SJSA1 (cell line): ENCODE data around the gene DCAF15. TPM values are rescaled to one million over a fixed set of nuclear protein-coding genes. Genes with fewer than 3 reads are reported as not detected.

Experiments used
- DNase-seq, 2 experiments: peaks; one replicate each; pipeline ENCODE4 v3.0.0-alpha.2; 2015 to 2020; ENCODE audit warnings: low spot score in 2 of 2, low read depth in 1 of 2
- H3K27ac ChIP-seq: fragments of 250-450 bp; sonication (Bioruptor Pico); 2 replicates; pipeline ENCODE4 v1.5.1; 2020; ENCODE audit warnings: mild to moderate bottlenecking, moderate library complexity
- H3K27me3 ChIP-seq: fragments of 250-450 bp; sonication (Bioruptor Pico); replicated peaks from 2 replicates; pipeline ENCODE4 v1.5.1; 2020; ENCODE audit warnings: mild to moderate bottlenecking, moderate library complexity
- H3K36me3 ChIP-seq: fragments of 250-450 bp; sonication (Bioruptor Pico); 2 replicates; pipeline ENCODE4 v1.5.1; 2020; ENCODE audit warnings: mild to moderate bottlenecking
- H3K4me1 ChIP-seq: fragments of 250-450 bp; sonication (Bioruptor Pico); replicated peaks from 2 replicates; pipeline ENCODE4 v1.6.1; 2021; ENCODE audit warnings: mild to moderate bottlenecking
- H3K4me3 ChIP-seq: fragments of 250-450 bp; sonication (Bioruptor Pico); 2 replicates; pipeline ENCODE4 v1.5.1; 2020; ENCODE audit warnings: mild to moderate bottlenecking
- H3K9me3 ChIP-seq: fragments of 250-450 bp; sonication (Bioruptor Pico); replicated peaks from 2 replicates; pipeline ENCODE4 v1.5.1; 2020; ENCODE audit warnings: mild to moderate bottlenecking
- total RNA-seq: library from RNA; depleted of rRNA; stranded (reverse); fragments of >200 nt; shearing (Covaris generic); gene quantifications from 2 replicates; pipeline ENCODE4 v1.2.3, GENCODE V29; 2014

Gene DCAF15
- total RNA-seq, 1 experiment from 2014 or later = 28.2 TPM

DNA sequence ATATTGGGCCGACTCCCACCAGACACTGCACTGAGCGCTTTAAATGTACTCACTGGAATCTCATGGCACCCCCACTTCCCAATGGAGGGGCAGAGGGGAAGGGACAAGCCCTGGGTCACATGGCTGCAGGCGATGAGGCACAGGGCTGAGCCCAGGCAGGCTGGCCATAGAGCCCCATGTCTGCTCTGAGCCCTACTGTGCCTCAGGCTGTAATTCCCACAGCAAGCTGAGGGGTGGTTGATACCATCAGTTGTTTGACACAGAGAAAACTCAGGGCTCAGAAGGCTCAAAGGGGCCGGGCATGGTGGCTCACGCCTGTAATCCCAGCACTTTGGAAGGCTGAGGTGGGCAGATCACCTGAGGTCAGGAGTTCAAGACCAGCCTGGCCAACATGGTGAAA lies 28.7 kb downstream of the DCAF15 start:
- Histone ChIP-seq H3K9me3 (no peaks in the 10 kb centered on the region), H3K27ac (no peak overlapping the region), H3K4me3 (no peak overlapping the region), H3K4me1 (no peaks in the 10 kb centered on the region), H3K36me3 (peaks cover 4% of the 10 kb centered on the region; the same call in 1 of the 2 replicates), H3K27me3 (no peaks in the 10 kb centered on the region)
- DNase-seq = no peak

DNA sequence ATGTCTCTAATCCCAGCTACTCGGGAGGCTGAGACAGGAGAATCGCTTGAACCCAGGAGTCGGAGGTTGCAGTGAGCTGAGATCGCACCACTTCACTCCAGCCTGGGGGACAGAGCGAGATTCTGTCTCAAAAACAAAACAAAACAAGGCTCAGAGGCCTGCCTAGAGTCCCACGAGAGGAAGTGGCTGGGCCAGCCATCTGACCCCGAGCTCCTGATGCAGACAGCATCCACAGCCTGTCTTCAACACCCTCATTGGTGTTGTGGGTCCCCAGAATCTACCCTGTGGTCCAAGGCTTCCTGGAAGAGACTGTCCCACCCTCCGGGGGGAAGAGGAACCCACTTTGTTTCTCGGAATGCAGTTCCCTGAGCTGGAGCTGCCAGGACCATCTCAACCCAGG lies 29.2 kb downstream of the DCAF15 start:
- H3K4me1 ChIP-seq = no peaks in the 10 kb centered on the region
- no peak for DNase-seq
- H3K4me3 ChIP-seq = no peak overlapping the region
- no peaks in the 10 kb centered on the region for H3K9me3 ChIP-seq
- H3K36me3 ChIP-seq = peaks cover 4% of the 10 kb centered on the region; the same call in 1 of the 2 replicates
- no peaks in the 10 kb centered on the region for H3K27me3 ChIP-seq
- no peak overlapping the region for H3K27ac ChIP-seq

DNA sequence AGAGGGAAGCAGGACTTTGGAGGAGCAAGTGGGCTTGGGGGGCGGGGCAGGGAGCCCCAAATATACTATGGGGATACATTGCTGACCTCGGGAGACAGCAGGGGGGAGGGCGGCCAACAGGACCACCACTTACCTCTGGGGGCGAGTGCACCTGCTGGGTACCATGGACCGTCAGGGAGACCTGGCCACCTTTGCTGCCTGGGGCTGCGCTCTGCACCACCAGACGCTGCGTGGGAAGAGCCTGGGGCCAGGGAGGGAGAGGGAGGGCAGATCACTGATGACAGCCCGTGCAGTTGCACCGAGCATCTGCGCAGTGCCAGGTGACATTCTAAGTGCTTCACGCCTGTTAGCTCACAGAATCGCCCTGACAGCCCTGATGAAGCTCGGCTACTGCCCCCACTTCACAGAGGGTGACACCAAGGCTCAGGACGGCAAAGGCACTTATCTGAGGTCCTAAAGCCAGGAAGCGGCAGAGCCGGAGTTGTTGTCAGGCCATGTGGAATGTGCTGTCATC lies 29.7 kb downstream of the DCAF15 start:
- H3K4me1 ChIP-seq = no peaks in the 10 kb centered on the region

DNA sequence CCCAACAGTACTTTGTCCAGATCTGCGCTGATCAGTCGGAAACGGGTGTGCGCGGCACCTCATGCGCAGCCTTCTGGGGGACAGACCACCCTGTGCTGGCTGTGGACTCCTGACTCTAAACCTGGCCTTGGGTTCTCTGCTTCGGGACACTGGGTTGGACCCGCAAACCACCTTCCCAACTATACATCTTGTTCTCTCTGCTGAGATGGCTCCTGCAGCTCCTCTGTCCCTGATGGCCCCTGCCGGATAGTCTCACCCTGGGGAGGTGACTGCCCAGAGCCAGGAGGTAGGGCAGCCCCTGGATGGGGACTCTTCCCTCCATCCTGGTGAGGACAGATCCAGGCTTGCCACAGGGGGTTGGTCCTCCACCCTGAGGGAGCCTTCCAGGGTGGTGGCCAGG lies 30.5 kb downstream of the DCAF15 start:
- H3K36me3 ChIP-seq = peaks cover 4% of the 10 kb centered on the region; the same call in 1 of the 2 replicates
- no peak for DNase-seq
- no peaks in the 10 kb centered on the region for H3K27me3 ChIP-seq
- no peaks in the 10 kb centered on the region for H3K9me3 ChIP-seq
- H3K4me1 ChIP-seq = no peaks in the 10 kb centered on the region
- no peak overlapping the region for H3K27ac ChIP-seq
- H3K4me3 ChIP-seq = no peak overlapping the region

More for the DNA sequence above, 29.7 kb downstream of the DCAF15 start:
- Histone ChIP-seq H3K9me3 (no peaks in the 10 kb centered on the region), H3K36me3 (peaks cover 4% of the 10 kb centered on the region; the same call in 1 of the 2 replicates), H3K27me3 (no peaks in the 10 kb centered on the region), H3K4me3 (no peak overlapping the region), H3K27ac (no peak overlapping the region)
- DNase-seq = no peak

DNA sequence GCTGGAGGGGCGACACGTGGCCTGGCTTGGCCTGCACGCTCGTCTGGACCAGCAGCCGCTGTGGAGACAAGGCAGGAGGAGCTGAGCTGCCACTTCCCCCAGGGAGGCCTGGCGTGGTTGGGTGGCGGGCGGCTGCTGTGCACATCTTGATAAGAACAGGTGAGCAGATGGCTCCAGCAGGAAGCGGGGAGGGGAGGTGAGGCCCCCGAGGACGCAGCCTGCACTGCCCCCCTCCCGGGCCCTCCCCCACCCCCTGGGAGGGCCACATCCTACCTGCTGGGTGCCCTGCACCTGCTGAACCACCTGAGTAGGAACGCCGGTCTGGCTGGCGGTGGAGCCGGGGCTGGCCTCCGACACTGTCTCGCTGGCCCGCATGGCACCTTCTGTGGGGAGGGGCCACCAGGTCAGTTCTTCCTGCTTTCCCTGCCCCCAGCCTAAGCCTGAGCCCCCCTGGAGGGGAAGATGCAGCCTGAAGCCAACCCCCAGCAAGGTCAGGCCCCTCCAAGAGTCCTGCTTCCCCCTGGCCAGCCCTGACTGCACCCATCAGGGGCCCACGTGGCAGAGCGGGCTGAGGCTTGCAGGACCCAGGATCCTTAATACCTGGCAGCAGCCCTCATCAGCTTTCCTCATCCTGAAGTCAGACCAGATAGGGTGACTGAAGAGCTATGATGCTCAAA lies 31.0 kb downstream of the DCAF15 start:
- no peak for DNase-seq
- Histone ChIP-seq H3K9me3 (no peaks in the 10 kb centered on the region), H3K4me3 (no peak overlapping the region), H3K4me1 (no peaks in the 10 kb centered on the region), H3K27ac (no peak overlapping the region), H3K36me3 (peaks cover 4% of the 10 kb centered on the region; the same call in 1 of the 2 replicates), H3K27me3 (no peaks in the 10 kb centered on the region)

DNA sequence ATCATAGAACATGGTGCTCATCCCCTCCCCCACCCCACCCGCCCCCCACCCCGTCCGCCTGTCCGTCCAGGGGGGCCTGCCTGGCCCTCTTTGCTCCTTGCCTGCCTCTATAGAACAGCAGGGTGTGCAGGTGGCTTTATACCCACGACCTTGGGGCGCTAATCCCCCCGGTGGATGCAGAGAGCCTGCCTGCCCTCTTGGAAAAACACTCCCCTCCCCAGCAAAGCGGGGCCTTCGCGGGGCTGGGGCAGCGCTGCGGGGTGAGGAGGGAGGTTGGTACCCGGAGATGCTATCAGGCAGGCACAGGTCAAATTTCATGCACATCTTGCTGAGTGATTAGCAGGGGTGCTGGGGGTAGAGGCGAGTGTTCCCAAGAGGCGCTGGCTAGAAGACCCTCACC lies 31.9 kb downstream of the DCAF15 start:
- Histone ChIP-seq H3K27ac (no peak overlapping the region), H3K4me3 (no peak overlapping the region), H3K9me3 (no peaks in the 10 kb centered on the region), H3K36me3 (peaks cover 4% of the 10 kb centered on the region; the same call in 1 of the 2 replicates), H3K4me1 (no peaks in the 10 kb centered on the region), H3K27me3 (no peaks in the 10 kb centered on the region)
- DNase-seq = no peak

DNA sequence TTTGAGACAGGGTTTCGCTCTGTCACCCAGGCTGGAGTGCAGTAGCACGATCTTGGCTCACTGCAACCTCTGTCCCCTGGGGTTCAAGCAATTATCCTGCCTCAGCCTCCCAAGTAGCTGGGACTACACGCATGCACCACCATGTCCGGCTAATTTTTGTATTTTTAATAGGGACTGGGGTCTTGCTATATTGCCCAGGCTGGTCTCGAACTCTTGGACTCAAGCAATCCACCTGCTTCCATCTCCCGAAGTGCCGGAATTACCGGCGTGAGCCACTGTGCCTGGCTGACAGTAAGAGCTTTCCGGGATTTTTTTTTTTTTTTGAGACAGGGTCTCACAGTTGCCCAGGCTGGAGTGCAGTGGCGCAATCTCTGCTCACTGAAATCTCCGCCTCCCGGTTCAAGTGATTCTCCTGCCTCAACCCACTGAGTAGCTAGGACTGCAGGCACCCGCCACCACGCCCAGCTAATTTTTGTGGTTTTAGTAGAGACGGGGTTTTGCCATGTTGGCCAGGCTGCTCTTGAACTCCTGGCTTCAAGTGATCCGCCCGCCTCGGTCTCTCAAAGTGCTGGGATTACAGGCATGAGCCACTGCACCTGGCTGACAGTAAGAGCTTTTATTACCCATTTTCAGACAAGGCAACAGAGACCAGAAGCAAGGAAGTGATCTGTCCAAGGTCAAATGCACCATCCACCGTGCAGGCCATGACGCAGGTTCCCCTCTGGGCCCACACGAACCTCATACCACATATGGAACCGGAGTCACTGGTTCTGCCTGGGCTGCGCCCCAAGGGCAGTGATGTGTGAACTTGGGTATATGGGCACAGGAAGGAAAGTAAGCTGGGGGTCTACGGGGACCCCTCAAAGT lies 32.8 kb downstream of the DCAF15 start:
- peaks cover 4% of the 10 kb centered on the region; the same call in 1 of the 2 replicates for H3K36me3 ChIP-seq
- no peaks in the 10 kb centered on the region for H3K4me1 ChIP-seq
- no peak overlapping the region for H3K27ac ChIP-seq
- no peaks in the 10 kb centered on the region for H3K27me3 ChIP-seq
- no peaks in the 10 kb centered on the region for H3K9me3 ChIP-seq
- no peak for DNase-seq
- no peak overlapping the region for H3K4me3 ChIP-seq

DNA sequence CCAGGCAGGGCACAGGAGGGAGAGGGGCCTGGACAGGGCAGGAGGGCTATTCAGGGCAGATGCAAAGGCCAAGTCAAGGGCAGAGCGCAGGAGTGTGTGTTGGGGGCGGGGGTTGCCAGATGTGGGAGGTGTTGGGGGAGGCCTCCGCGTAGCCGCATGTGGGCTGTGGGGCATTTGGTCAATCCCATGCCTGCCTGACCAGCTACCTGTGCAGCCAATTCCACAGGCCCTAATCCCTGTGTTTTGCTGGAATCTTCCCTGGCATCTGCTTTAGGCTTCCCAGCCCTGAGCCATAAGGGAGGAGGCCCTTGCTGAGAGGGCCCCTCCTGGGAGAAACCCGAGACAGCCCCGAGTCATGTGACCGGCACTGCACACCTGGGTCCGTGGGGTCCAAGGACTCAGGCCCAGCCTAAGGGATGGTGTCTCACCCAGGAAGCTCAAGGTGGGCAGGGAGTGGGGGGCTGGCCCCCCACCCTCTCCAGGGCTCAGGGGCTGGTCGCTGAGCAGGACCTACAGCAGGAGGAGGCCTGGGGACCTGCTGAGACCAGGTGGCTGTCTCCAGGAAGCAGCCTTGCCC lies 33.5 kb downstream of the DCAF15 start:
- H3K4me3 ChIP-seq = no peak overlapping the region
- H3K4me1 ChIP-seq = no peaks in the 10 kb centered on the region
- H3K27ac ChIP-seq = no peak overlapping the region
- no peaks in the 10 kb centered on the region for H3K27me3 ChIP-seq
- DNase-seq = no peak
- H3K9me3 ChIP-seq = no peaks in the 10 kb centered on the region
- H3K36me3 ChIP-seq = peaks cover 4% of the 10 kb centered on the region; the same call in 1 of the 2 replicates

DNA sequence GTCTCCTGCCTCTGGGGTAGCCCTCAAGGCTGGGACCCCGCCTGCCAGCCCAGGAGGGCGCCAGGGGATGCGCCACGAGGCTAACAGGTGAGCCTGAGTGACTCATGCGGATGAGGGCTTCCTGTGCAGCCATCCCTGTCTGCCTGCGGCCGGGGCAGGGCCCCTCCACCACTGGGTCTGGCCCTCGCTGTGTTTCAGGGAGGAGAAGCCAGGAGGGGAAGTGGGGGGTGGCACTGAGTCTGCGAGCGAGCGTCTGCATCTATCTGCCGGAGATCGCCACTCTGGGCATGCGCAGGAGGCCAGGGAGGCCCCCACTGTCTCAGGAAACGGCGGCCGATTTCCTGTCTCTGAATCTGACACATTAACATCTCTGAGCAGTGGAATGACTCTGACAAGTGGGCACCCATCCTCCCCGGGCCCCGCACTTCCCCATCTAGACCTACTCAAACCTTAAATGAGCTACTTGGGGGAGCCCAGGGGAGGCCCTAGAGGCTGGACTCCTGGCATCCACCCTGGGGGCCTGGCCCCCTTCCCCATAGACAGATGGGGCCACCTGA lies 34.1 kb downstream of the DCAF15 start:
- Histone ChIP-seq H3K27ac (no peak overlapping the region), H3K4me3 (no peak overlapping the region)

DNA sequence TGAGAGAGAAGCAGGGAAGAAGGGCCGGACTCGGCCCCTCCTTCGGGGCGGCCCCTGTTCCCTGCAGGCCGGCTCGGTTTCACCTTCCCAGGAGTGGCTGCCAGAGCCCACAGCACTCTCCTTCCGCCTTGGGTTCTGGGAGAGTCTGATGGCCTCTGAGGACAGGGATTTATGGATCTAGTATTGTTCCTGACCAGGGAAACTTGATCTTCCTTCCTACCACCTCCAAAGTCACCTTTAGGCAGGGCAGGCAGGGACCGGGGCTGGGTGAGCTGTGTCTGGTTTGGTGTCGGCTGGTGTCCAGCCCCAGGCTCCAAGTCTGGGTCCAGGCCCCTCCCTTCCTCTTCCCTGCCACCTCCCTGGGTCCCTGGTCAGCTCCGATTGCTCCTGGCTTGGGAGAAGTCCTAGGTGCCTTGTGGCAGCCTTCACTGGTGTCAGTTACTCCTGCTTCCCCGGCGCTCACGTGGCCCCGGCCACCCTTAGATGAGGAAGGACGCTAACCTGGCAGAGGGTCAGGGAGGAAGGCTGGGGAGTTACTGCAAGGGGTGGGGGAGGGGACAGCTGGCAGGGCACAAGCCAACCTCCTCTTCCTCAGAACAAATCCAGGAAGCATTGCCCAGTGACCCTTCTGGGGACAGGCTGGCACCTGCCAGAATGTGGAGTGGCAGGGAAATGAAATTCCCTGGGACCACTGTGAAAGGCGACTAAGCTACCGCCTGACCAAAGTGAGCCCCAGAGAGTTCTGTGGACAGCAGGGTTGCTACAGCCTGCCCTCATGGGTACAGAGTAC lies 35.0 kb downstream of the DCAF15 start:
- Histone ChIP-seq H3K4me1 (no peaks in the 10 kb centered on the region), H3K4me3 (no peak overlapping the region), H3K36me3 (peaks cover 4% of the 10 kb centered on the region; the same call in 1 of the 2 replicates), H3K27ac (no peak overlapping the region), H3K27me3 (no peaks in the 10 kb centered on the region), H3K9me3 (no peaks in the 10 kb centered on the region)
- DNase-seq = no peak

More for the DNA sequence above, 34.1 kb downstream of the DCAF15 start:
- no peaks in the 10 kb centered on the region for H3K9me3 ChIP-seq
- H3K36me3 ChIP-seq = peaks cover 4% of the 10 kb centered on the region; the same call in 1 of the 2 replicates
- no peak for DNase-seq
- no peaks in the 10 kb centered on the region for H3K4me1 ChIP-seq
- no peaks in the 10 kb centered on the region for H3K27me3 ChIP-seq

DNA sequence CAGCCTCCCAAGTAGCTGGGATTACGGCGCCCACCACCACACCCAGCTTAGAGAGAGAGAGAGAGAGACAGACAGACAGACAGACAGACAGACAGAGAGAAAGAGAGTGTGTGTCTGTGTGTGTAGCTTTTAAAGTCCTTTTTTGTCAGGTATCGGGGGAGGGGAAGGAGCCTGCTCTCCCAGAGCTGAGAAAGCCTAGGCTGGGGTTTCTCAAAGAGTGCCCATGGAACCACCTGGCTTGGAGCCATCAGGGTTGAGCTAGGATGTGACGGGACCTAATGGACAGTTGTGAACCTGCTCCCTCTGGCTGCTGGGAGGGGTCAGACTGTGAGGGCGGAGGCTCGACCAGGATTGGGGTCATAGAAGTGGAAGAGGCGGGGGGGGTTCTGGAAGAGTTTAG lies 37.2 kb downstream of the DCAF15 start:
- H3K4me1 ChIP-seq = no peaks in the 10 kb centered on the region
- H3K27me3 ChIP-seq = no peaks in the 10 kb centered on the region
- H3K4me3 ChIP-seq = no peak overlapping the region
- DNase-seq = no peak
- no peak overlapping the region for H3K27ac ChIP-seq
- no peaks in the 10 kb centered on the region for H3K9me3 ChIP-seq
- H3K36me3 ChIP-seq = peaks cover 6% of the 10 kb centered on the region; the same call in 1 of the 2 replicates

DNA sequence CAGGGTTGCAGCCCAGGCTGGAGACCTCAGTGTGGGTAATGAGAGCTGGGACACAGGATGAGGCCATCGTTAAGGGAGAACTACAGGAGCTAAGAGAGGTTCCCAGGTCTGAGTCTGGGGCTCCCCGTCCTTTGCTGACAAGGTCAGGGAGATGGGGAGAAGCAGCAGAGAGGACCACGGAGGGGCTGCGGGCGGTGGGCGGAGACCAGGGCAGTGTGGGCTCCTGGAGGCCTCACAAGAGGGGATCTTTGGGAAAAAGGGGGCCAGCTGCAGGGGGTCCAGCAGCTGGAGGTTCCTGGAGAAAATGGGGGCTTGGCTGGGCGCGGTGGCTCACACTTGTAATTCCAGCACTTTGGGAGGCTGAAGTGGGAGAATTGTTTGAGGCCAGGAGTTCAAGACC lies 37.8 kb downstream of the DCAF15 start:
- H3K27me3 ChIP-seq = no peaks in the 10 kb centered on the region
- H3K4me1 ChIP-seq = no peaks in the 10 kb centered on the region
- H3K9me3 ChIP-seq = no peaks in the 10 kb centered on the region
- H3K36me3 ChIP-seq = peaks cover 6% of the 10 kb centered on the region; the same call in 1 of the 2 replicates
- no peak overlapping the region for H3K4me3 ChIP-seq
- DNase-seq = no peak
- H3K27ac ChIP-seq = no peak overlapping the region

DNA sequence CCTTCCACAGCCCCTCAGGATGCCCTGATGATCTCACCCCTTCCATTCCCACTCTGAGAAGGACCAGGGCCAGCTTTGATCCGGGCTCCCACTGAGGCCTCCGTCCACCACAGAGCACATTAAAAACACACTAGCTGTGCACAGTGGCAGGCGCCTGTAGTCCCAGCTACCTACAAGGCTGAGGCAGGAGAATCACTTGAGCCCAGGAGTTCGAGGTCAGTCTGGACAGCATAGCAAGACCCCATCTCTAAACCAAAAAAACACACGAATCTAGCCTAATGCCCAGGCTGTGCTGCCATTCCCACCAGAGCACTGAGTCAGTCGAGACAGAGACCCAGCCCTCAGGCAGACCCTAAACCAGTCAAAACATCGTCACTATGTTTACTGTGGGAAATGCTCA lies 39.7 kb downstream of the DCAF15 start:
- no peak overlapping the region for H3K27ac ChIP-seq
- no peaks in the 10 kb centered on the region for H3K27me3 ChIP-seq
- H3K4me3 ChIP-seq = no peak overlapping the region
- peaks cover 6% of the 10 kb centered on the region; the same call in 1 of the 2 replicates for H3K36me3 ChIP-seq
- DNase-seq = no peak
- no peaks in the 10 kb centered on the region for H3K4me1 ChIP-seq
- H3K9me3 ChIP-seq = no peaks in the 10 kb centered on the region
